NCI-H2196 (cell line): ENCODE results near the gene TRAF2.
"Not testable (repeated sequence)": the region's sequence is repeated elsewhere in the genome, so short reads cannot be mapped to it uniquely, and the experiment has no call there.

Experiments used
- DNase-seq: peaks from one replicate; lab custom pipeline; 2025; ENCODE audit not compliant: unreplicated experiment; lab: John Stamatoyannopoulos, UW

TRAF2 gene

GRCh38 chr9:136881691-136882108, 4.6 kb upstream of the TRAF2 start:
- DNase-seq, result no peak

DNA sequence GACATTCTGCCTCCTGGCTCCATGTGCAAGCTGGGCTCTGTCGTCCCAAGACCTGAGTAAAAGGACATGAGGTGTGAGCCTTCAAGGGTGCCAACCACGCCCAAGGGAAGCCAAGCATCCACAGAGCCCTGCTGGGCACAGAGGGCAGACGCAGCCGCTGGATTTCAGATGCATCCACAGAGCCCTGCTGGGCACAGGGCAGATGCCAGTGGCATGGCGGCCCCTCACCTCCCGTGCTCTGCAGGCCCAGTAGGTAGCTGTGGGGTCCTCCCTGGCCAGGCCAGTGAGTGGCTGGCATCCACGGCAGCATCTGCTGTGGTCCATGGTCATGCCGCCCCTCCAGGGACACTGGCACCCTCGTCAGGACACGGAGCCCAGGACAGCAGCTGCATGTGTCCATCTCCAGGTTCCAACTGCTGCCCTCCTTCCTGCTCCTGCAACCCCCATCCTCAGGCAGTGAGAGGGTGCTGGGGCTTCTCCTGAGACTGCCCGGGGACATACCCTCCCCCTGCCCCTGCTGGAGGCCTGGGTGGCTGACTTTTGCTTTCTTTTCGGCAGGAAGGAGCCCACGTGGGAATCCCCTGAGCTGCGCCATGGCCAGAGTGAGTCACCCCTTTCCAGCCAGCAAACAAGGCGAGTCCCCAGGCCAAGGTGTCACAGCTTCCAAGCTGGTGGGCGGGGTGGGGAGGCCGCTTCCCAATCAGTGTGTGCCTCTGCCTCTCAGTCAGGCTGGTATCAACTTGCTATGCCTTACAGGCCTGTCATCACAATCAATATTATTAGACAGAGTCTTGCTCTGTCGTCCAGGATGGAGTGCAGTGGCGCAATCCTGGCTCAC, 4.0 kb upstream of the TRAF2 start:
- peak; percentile 48 for DNase-seq

DNA sequence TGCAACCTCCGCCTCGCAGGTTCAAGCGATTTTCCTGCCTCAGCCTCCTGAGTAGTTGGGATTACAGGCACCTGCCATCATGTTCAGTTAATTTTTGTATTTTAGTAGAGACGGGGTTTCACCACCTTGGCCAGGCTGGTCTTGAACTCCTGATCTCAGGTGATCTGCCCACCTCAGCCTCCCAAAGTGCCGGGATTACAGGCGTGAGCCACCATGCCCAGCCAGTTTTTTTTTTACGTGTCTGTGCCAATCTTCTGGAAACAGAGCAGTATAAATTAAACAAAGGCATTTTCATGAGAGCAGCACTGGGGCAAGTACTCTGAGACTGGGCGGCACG, 3.4 kb upstream of the TRAF2 start:
- not testable (repeated sequence) for DNase-seq

- DNase-seq, result not testable (repeated sequence)
Observed at GRCh38 chr9:136883670-136884069, 2.6 kb upstream of the TRAF2 start.

- DNase-seq, result peak; percentile 55
Observed at GRCh38 chr9:136886610-136887597, 588 bp downstream of the TRAF2 start.

- no peak for DNase-seq
Observed at GRCh38 chr9:136888454-136888853, 2.1 kb downstream of the TRAF2 start.

DNA sequence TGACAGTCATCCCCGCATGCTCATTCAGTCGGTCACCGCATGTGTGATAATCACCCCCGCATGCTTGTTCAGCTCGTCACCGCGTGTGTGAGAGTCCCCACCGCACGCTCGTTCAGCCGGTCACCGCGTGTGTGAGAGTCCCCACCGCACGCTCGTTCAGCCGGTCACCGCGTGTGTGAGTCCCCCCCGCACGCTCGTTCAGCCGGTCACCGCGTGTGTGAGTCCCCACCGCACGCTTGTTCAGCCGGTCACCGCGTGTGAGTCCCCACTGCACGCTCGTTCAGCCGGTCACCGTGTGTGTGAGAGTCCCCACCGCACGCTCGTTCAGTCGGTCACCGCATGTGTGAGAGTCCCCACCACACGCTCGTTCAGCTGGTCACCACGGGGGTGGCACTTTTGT, 3.5 kb downstream of the TRAF2 start:
- no peak for DNase-seq

- no peak for DNase-seq
Observed at GRCh38 chr9:136890661-136891060, 4.3 kb downstream of the TRAF2 start.

- DNase-seq, result no peak
Observed at GRCh38 chr9:136896027-136896426, 9.7 kb downstream of the TRAF2 start.

DNA sequence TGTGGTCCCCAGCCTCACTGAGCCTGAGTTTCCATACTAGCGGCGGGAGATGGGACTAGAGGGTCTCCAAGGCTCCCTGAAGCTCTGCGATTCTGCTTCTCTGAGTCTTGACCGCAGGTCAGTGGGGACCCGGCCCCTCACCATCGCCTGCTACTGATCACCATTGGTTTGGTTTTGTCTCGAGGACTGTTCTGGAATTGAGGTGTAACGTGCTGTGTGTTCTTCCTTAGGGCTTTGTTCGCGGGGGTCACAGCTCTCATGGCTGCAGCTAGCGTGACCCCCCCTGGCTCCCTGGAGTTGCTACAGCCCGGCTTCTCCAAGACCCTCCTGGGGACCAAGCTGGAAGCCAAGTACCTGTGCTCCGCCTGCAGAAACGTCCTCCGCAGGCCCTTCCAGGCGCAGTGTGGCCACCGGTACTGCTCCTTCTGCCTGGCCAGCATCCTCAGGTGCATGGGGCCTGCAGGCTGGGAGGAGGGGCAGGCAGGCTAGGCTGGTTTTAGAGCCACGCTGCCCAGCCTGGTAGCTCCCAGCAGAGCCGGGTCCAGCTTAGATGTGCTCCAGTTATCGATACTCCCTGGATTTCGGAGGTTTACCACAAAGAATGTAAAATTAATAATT, 12.3 kb downstream of the TRAF2 start:
- DNase-seq, result no peak

GRCh38 chr9:136899196-136899595, 12.9 kb downstream of the TRAF2 start:
- no peak for DNase-seq

DNA sequence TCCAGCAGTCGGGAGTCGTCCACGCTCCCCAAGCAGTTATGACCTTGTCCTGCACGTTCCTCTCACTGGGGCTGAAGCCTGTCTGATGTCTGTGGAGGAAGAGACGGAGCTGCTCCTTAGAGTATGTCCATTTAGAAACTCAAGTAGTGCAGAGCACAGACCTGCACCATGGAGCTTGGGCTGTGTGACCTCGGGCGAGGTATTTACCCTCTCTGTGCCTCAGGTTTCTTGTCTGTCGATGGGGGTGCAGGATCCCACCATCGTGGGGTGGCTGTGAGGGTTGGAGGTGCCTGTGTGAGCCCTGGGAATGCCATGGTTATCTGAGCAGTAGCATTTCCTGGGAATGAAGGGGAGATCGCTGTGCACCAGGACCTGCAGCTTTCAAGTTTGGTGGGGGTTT, 14.2 kb downstream of the TRAF2 start:
- no peak for DNase-seq

DNA sequence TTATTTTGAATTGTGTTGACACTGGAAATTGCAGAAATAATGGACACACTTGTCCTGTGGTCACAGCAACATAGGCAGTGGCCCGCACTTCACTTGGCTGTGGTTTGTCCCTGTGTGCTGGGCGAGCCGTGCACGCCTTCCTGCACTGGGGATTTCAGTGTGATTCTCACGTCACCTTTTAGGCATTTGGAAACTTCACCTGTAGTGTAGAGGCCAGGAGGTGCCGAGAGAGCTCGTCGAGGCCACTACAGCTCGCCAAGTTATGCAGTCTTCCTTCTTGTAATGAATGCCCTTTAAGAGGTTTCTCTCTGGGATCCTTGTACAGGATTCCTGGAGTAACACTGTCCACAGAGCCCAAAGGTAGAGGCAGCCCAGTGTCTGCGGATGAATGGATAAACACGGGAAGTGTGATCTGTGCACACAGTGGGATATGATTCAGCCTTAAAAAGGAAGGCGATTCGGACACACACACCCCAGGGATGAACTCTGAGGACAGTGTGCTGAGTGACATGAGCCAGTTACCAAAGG, 14.7 kb downstream of the TRAF2 start:
- DNase-seq, result peak; percentile 34

- peak; percentile 51 for DNase-seq
Observed at GRCh38 chr9:136901516-136902258, 15.4 kb downstream of the TRAF2 start.

- DNase-seq, result peak; percentile 69
Observed at GRCh38 chr9:136902259-136902821, 16.0 kb downstream of the TRAF2 start.

DNA sequence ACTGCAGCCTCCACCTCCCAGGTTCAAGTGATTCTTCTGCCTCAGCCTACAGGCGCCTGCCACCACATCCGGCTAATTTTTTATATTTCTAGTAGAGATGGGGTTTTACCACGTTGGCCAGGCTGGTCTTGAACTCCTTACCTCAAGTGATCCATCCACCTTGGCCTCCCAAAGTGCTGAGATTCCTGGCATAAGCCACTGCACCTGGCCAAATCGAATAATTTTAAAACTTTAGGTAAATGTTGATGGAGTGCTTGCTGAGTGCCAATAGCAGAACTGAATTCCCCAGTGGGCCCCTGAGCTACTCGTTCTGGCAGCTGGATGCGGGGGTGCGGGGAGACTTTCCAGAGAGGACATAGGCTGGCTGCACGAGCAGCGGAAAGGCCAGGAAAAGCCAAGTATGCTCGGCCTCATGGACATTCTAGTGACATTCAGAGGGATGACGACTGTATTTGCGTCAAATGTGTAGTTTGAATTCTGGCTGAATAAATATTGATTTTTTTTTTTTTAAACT, 16.8 kb downstream of the TRAF2 start:
- DNase-seq, result no peak

DNA sequence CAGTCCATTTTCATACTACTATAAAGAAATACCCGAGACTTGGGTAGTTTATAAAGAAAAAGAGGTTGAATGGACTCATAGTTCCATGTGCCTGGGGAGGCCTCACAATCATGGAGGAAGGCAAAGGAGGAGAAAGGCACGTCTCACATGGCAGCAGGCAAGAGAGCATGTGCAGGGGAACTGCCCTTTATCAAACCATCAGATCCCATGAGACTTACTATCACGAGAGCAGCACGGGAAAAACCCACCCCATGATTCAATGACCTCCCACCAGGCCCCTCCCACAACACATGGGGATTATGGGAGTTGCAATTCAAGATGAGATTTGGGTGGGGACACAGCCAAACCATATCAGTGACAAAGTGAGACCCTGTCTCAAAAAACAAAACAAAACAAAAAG, 19.9 kb downstream of the TRAF2 start:
- no peak for DNase-seq

DNA sequence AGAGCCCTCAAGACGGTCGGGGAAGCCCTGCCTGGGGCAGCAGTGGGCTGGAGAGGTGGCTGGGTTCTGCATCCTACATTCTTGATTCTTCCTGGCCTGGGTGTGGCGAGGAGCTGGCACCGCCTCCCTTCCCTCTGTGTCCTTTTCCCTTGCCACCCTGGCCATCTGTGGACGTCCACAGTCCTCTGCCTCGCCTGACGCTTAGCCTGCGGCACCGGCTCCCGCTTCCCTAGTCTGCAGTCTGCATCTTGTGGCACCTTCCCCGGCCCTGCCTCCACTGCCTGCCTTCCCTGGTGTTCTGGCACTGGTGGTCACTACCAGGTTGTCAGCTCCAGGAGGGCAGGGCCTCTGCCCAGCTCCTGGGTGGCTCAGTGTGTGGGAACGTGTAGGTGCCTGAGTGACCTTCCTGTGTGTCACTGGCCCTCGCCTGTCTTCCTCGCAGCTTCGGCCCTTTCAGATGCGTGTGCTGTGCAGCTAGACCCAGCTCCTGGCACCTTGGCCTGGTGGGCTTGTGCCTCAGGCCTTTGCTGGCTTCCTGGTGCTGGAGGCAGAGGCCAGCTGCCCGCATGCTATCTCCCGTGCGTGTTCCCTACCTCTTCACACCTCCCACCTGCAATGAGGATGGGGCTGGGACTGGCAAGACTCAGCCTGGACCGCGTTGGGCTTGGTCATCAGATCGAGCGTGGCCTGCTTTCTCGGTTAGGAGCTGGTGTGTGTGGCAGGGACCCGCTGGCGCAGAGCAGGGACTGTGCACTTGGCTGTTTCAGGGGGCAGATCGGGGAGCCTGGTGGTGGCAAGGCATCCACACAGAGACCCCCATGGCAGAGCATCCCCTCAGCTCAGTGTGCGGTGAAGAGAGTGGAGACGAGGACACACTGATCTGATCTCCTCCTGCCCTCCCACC, 20.9 kb downstream of the TRAF2 start:
- DNase-seq, result no peak
